ENCODE measurements around the gene ACTN4.

ACTN4 gene

DNA sequence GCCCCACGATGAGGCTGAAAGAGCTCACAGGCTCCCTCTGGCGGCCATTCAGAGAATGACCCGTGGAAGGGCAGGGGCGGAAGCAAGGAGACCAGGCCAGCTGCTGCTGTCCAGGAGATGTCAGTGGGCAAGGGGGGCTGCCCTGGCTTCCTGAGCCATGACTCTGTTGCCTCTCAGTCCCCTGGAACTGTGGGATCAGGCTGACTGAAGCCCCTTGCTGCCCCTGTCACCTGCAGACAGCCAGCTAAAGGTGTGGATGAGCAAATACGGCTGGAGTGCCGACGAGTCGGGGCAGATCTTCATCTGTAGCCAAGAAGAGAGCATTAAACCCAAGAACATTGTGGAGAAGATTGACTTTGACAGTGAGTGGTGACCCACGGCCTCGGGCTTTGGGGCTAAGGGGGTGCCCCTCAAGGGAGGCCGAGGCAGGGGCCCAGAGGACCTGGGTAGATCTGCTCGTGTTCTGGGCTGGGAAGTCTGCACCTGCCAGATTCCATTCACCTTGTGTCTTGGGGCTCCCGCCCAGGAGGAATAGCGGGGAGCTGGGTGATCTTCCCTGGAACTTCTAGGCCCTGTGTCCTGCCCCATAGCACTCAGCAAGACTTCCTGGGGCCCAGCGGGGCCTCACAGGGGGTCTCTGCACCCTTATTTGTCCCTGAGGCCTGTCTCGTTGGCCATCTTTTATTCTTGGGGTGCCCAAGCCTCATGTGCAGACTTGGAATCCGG lies 12.5 kb upstream of the ACTN4 start:
- no peak overlapping the region for H3K4me3 ChIP-seq (ENCODE audit: low read depth, low read length)
- DNase-seq (ENCODE audit: low read depth): no peak

DNA sequence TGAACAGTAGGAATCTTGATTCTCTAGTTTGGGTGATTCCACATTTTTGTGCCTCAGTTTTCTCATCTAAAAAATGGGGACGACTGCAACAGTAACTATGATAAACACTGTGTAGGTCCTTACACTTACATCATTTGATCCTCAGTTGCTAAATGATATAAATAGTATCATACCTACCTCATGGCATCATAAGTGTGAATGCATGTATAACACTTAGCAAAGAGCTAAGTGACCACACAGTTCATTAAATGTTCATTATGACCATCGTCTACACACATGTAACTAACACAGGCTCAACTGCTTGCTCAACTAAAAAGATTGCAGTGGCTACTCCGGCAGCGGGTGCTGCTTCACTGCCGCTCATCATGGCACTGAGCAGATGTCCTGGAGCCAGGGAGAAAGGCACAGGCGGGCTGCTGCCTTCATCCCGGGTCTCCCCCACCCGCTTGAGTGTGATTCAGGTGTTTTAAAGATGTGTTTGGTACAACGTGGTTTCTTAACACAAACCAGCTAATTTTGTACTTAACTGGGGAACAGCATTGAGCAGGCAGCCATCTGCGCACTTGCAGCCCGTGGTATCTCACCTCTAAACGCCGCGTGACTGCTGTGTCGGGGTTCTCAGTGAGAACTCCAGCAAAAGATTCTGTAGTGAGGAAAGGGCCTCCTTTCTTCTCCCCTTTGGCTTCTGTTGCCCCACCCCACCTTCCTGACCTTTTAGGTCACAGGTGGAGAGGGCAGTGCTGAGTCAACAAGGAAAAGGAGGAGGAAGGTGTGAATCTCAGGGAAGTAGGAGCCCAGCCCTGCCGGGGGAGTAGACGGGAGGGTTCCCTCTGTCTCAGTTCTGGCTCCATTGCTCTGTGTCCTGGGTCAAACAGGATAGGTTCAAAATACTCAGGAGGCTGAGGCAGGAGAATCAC lies 11.7 kb upstream of the ACTN4 start:
- H3K4me3 ChIP-seq (ENCODE audit: low read depth, low read length): no peak overlapping the region
- no peak for DNase-seq (ENCODE audit: low read depth)

DNA sequence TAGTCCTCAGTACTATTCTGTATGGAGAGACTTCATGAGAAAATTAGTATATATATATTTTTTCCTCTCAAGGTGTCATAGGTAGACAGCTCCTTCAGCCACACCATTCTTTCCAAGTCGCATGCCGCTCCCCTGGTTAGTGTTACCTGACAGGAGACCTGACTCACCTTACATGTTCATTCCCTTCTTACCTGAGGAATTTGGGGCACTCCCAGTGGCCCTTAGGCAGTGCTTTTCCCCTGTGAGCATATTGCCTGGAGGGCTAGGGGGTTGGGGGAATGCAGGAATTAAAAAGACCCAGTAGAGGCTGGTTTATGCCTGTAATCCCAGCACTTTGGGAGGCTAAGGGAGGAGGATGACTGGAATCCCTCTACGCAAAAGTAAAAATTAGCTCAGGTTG lies 9.0 kb upstream of the ACTN4 start:
- DNase-seq (ENCODE audit: low read depth): no peak
- H3K4me3 ChIP-seq (ENCODE audit: low read depth, low read length): no peak overlapping the region

DNA sequence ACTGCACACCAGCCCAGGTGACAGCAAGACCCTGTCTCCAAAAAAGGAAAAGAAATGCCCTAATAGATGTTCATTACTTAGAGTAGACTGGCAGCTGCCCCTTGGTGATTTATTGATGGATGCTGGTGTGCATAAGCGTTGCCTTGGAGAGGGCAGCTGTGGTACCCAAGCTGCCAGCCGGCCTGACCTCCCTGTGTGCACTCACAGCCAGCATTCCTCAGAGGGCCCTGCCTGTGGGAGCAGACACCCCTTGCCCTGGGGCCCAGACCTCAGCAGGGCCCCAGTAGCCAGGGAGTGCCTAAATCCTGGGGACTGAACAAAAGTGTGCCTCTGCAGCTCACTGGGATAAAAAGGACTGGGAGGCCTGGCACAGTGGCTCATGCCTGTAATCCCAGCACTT lies 7.8 kb upstream of the ACTN4 start:
- no peak overlapping the region for H3K4me3 ChIP-seq (ENCODE audit: low read depth, low read length)
- DNase-seq (ENCODE audit: low read depth): no peak

DNA sequence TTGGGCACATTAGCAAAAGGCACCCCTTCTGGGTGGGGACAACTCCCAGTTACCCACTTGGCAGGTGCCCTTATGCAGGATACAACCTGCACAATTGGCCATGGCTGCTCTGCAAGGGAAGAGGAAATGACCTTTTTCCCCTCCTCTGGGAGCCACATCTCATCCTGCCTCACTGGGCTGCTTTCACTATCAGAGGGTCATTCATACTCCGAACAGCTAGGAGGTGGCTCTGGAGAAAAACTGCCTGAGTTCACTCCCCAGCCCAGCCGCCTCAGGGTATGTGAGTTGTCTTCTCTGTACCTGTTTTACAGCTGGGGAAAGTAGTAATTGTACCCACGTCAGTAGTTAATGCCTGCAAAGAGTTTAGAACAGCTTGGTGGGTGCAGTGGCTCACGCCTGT lies 7.1 kb upstream of the ACTN4 start:
- no peak for DNase-seq (ENCODE audit: low read depth)
- no peak overlapping the region for H3K4me3 ChIP-seq (ENCODE audit: low read depth, low read length)

DNA sequence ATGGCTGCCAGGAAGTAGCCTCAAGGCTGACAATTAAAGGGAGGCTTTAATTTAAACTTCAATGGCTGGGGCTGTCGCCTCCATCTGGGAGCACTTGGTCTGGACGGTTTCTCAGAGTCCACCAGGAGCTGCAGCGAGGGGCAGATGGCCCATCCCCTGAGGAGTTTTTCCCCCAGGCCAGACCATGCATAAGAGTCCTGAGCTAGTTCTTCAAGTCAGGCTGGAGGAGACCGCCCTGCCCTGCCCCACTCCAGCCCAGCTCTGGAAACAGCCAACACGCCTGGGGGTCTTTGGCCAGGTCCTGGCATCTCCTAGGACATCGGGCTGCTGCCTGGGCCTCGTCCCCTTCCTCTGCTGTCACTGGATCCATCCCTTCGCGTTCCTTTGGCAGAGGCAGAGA lies 5.3 kb upstream of the ACTN4 start:
- H3K4me3 ChIP-seq (ENCODE audit: low read depth, low read length): no peak overlapping the region
- DNase-seq (ENCODE audit: low read depth): no peak

DNA sequence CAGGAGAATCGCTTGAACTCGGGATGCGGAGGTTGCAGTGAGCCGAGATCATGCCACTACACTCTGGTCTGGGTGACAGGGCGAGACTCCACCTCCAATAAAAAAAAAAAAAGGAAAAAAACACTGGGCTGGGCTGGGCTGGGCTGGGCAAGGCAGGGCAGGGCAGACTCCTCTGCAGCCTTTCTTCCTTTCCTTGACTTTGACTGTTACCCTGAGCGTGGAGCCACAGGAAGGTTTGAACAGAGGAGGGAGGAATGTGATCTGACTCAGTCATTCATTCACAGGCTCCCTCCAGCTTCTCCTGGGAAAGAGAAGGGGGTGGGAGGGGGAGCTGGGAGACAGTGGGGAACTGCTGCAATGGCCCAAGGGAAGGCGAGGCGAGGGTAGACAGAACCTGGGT lies 2.7 kb upstream of the ACTN4 start:
- H3K4me3 ChIP-seq (ENCODE audit: low read depth, low read length): no peak overlapping the region
- DNase-seq (ENCODE audit: low read depth): no peak

DNA sequence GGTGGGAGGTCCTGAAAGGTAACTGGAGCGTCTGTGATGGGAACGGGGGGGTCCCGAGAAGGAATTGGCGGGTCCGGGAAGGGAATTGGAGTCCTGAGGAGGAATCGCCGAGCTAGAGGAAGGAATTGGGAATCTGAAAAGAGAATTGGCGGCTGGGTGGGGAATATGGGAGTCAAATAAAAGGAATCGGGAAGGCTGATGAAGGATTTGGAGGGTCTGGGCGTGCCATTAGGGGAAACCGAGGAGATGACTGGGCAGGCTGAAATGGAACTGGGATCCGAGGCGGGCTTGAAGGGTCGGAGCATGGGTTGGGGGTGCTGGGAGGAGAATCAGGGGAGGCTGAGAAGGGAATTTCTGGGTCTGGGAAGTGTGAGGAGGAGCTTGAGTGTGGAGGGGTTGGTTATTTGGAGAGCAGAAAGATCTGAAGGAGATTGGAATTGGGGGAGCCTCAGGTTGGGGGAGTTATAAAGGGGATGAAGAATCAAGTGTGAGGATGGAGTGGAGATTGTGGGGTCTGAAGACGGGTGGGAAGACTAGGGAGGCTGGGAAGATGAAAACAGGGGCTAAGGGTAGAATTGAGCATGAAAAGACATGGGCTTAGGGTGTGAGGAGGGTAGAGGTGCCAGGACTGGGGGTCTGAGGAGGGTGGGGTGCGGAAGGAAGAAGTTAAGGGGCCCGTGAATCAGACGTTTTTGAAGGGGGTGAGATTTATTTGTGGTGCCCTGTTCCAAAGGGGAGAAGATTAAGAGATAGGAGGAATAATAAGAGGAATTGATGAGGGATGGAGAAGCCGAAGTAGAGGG lies 718 bp downstream of the ACTN4 start:
- DNase-seq (ENCODE audit: low read depth): no peak

DNA sequence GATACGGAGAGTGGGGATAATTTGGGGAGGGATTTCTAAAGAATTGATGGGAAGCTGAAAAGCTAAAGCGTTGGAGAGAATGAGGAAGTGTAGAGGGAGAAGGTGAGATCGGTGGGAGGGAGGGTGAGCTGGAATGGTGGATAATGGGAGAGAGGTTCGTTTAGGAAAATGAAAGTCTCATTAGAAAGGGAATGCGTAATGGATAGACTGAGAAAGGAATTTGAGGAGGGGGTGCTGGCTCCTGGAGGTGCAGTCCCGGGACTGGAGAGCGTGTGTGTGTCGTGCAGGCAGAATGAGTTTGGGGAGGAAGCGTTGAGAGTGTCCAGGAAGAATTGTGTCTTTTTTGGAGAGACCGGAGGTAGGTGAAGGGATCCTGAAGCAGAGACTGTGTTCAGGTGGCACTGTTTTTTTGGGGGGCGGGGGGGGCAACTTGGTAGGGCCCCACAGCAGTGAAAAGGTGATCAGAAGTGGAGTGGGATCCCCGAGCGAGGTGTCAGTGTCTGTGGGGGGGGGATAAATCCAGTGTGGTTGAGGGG lies 1.4 kb downstream of the ACTN4 start:
- H3K4me3 ChIP-seq (ENCODE audit: low read depth, low read length): peak overlapping the region; percentile 82
- DNase-seq (ENCODE audit: low read depth): no peak

More for the DNA sequence above, 718 bp downstream of the ACTN4 start:
- H3K4me3 ChIP-seq (ENCODE audit: low read depth, low read length): peak overlapping the region; percentile 82

DNA sequence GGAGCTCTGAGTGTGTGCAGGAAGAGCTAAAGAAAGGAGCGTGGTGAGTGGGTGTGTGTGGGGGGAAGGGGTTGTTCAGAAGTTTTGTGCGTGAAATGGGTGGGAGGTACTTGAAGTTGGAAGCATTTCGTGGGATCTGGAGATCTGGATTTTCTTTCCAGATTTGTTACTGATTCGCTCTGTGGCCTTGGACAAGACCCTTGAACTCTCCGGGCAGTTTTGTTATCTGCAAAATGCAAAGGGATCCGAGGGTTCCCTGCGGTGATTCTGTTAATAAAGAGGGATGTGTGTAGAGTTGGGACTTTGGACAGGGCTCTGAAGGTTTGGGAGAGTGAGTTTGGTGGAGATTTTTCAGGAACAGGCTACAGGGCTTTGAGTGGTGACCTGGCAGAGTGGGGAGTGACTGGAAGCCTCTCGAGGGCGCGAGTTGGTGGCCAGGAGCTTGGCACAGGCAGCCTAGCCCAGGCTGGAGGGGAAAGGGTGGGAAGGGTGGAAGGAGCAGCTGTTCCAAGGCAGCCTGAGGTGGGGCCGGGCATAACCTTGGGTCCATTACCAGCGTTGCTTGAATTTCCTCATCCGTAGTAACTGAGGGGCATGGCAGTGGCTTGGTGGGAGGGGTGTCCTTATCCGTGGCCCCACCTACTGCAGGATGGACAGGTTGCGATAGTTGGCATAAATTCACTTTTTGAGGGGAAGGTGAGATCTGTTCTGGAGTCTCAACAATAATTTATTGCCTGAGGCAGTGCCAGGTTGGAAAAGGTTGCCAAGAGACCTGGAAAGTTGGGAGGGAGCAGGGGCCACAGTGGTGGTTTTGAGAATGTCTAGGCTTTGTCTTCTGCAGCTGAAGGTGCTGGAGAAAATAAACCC lies 2.1 kb downstream of the ACTN4 start:
- H3K4me3 ChIP-seq (ENCODE audit: low read depth, low read length): peak overlapping the region; percentile 82
- DNase-seq (ENCODE audit: low read depth): no peak

DNA sequence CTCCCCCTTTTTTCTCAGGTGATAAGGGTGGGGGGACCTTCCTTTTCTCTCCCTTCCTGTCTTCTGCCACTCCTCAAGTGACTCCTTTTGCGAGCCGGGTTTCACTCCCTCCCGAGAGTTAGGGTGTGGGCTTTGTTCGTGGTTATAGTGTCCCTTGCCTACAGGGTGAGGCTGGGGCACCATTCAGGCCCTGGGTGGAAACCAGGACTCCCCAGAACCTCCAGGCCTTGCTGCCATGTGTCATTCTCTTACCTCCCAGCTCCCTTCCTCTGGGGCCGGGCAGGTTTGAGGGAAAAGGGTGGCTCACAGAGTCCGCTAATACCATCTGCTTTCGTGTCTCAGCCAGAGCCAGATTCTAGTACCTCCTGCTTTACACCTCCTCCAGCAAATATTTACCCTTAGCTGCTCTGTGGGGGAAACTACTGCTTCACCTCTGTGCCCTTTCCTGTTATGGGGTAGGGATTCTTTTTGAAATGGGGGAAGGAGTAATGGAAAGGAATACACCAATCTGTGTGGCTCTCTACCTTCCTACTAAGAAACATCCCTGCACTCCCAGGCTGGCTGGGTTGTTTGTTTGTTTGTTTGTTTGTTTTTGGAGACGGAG lies 2.8 kb downstream of the ACTN4 start:
- no peak for DNase-seq (ENCODE audit: low read depth)
- peak overlapping the region; percentile 82 for H3K4me3 ChIP-seq (ENCODE audit: low read depth, low read length)

DNA sequence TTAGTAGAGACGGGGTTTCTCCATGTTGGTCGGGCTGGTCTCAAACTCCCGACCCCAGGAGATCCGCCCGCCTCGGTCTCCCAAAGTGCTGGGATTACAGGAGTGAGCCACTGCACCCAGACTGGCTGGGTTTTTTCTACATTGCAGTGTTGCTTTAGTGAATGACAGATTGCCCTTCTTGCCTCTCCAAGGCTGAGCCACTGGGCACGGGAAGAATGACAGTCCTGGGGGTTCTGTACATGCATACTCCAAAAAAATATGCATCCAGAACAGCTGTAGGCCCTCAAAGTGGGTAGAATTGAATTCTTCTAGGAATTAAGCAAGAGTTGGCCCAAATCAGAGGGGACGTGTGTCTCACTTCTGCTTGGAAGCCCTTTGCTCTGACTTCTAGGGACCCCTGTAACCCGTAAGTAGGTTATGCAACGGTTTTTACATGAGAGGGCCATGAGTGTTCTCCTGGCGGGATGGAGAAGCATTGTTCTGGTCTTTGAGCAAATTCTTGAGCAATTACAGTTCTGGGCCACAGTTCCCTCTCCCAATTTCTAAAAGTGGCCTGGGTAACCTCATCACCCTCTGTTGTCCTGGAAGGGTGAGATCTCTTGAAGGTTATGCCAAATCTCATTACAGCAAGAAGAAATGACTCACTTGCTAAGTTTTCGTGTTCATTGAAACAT lies 3.6 kb downstream of the ACTN4 start:
- H3K4me3 ChIP-seq (ENCODE audit: low read depth, low read length): peak overlapping the region; percentile 11
- peak; percentile 75 for DNase-seq (ENCODE audit: low read depth)

DNA sequence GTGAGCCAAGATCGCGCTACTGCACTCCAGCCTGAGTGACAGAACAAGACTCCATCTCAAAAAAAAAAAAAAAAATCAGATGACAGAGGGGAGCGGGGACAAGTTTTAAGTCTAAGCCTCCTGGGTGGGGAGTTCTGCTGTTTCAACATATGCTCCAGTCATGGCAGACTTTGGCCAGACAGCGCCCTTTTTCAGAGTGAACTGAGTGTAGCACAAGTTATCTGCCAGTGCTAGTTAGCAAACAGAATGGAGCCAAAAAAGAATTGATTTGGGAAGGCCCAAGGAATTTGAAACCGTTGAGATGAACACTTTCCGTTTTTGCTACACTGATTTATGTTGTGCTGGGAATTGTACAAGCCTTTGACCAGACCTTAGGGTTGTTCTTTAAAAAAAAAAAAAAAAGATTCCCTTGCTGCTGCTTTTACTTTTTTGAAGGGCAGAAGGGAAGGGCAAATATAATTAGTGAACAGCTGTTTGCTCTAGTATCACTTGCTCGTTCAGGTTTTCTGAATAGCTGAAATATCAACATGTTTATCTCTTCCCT lies 5.7 kb downstream of the ACTN4 start:
- DNase-seq (ENCODE audit: low read depth): no peak
- no peak overlapping the region for H3K4me3 ChIP-seq (ENCODE audit: low read depth, low read length)

DNA sequence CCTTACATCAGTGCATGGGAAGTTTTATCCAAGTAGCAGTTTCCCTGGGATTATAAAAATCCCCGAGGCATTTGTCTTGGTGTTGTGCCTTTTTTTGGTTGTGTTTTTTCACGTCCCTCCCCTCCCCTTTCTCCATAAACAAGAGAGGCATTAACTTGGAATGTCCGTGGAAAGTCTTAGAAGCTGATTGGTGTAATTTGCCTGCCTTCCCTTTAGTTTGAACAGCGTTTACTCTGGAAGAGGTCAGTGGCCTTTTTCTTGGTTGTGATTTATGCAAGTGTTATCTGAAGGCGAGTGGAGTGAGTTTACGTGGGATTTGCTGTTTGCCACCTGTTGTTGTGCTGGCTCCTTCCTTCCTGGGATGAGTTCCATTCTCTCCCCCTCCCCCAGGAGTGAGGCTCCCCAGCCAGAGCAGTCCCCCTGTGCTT lies 7.2 kb downstream of the ACTN4 start:
- no peak overlapping the region for H3K4me3 ChIP-seq (ENCODE audit: low read depth, low read length)
- no peak for DNase-seq (ENCODE audit: low read depth)

DNA sequence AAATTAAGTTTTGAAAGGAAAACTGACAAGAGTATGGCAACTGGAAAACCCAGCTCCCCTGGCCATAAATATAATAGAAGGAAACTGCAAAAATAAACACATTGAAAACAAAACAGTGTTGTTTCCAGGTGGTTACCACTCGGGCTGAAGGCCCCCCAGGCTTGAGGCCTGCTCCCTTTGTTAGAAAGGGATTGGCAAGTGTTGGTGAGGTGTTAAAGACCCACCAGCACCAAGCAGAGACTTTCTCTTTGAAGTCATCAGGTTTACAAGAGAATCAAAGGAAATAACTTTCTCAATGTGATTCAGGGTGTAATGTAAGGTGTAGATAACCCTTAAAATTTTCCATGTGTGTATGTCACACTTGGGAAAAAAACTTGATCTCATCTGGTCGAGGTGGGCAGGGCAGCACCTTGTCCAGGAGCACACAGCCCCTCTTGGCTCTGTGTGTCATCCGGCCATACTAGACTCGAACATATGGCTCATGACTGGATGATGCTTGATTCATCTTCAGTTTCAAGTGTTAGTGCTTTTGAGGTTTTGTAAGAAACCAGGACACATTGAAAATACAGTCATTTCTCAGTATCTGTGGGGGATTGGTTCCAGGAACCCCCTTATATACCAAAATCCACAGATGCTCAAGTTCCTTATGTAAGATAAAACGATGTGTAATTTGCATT lies 7.8 kb downstream of the ACTN4 start:
- H3K4me3 ChIP-seq (ENCODE audit: low read depth, low read length): no peak overlapping the region

DNA sequence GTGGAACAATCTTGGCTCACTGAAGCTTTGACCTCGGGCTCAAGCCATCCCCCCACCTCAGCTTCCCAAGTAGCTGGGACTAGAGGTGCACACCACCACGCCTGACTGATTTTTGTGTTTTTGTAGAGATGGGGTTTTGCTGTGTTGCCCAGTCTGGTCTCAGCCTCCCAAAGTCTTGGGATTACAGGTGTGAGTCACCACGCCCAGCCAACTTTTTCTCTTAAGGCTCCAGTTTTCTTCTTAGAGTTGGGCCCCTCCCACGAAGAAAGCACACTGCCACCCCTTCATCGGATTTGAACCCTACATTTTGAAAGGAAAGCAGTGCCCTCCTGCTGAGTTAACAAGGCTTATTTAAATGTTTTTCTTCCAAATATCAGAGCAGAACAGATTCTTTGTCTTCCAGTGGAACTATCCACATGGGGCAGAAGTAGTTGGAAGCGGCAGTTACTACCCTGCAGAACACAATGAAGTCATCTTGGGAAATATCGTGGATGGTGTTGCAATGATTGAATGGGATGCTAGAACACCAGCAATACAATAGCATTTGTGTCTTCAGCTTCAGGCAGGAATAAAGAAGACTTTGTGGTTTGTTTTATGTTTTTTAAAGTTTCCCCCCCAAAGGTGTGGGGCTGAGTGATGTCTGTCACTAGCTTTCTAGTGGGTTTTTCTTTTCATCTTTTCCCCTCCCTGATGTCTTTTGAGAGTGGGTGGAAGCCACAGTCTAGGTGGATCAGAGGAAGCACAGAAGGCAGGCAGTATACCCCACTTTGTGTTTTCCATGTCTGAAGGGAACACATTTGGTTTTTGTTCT lies 8.9 kb downstream of the ACTN4 start:
- no peak overlapping the region for H3K4me3 ChIP-seq (ENCODE audit: low read depth, low read length)
- no peak for DNase-seq (ENCODE audit: low read depth)

More for the DNA sequence above, 7.8 kb downstream of the ACTN4 start:
- DNase-seq (ENCODE audit: low read depth): no peak
